ENCODE measurements around the gene COLEC12.

- TF ChIP-seq CTCF (IDR thresholded peaks at IDR 0.05) (no peak), POLR2A (IDR thresholded peaks at IDR 0.05) (no peak)
These were observed 17.6 kb upstream of the COLEC12 start for GRCh38 chr18:518081-518480.
